ENCODE results near the gene ASB4.
A peak's percentile ranks its signal among the peaks of the same experiment; 100 is the strongest.

Gene ASB4

GRCh38 chr7:95508780-95509179 lies 23.0 kb downstream of the ASB4 start:
- Histone ChIP-seq H3K4me3 (ENCODE audit: low read depth in 1 of 2, low read length in 1 of 2) (no peak overlapping the region), H3K36me3 (no peaks in the 10 kb centered on the region), H3K27ac (no peak overlapping the region), H3K27me3 (peaks cover 13% of the 10 kb centered on the region), H3K9me3 (no peaks in the 10 kb centered on the region), H3K4me1 (ENCODE audit: control insufficient read depth in 1 of 2, insufficient read depth in 1 of 2, low read depth in 1 of 2, low read length in 1 of 2) (no peaks in the 10 kb centered on the region)
- no peak for TF ChIP-seq CTCF (IDR thresholded peaks at IDR 0.05)

GRCh38 chr7:95509199-95509598 lies 23.5 kb downstream of the ASB4 start:
- no peak overlapping the region for H3K4me3 ChIP-seq (ENCODE audit: low read depth in 1 of 2, low read length in 1 of 2)
- no peaks in the 10 kb centered on the region for H3K4me1 ChIP-seq (ENCODE audit: control insufficient read depth in 1 of 2, insufficient read depth in 1 of 2, low read depth in 1 of 2, low read length in 1 of 2)
- no peaks in the 10 kb centered on the region for H3K36me3 ChIP-seq
- H3K27me3 ChIP-seq, result peaks cover 13% of the 10 kb centered on the region
- H3K27ac ChIP-seq, result no peak overlapping the region
- no peaks in the 10 kb centered on the region for H3K9me3 ChIP-seq
- TF ChIP-seq CTCF (IDR thresholded peaks at IDR 0.05), result no peak

GRCh38 chr7:95511716-95512260 lies 26.0 kb downstream of the ASB4 start:
- no peaks in the 10 kb centered on the region for H3K36me3 ChIP-seq
- H3K27ac ChIP-seq, result no peak overlapping the region
- H3K4me3 ChIP-seq (ENCODE audit: low read depth in 1 of 2, low read length in 1 of 2), result no peak overlapping the region
- no peaks in the 10 kb centered on the region for H3K4me1 ChIP-seq (ENCODE audit: control insufficient read depth in 1 of 2, insufficient read depth in 1 of 2, low read depth in 1 of 2, low read length in 1 of 2)
- peaks cover 13% of the 10 kb centered on the region for H3K27me3 ChIP-seq
- peak; percentile 20 for TF ChIP-seq CTCF (IDR thresholded peaks at IDR 0.05)
- H3K9me3 ChIP-seq, result no peaks in the 10 kb centered on the region

DNA sequence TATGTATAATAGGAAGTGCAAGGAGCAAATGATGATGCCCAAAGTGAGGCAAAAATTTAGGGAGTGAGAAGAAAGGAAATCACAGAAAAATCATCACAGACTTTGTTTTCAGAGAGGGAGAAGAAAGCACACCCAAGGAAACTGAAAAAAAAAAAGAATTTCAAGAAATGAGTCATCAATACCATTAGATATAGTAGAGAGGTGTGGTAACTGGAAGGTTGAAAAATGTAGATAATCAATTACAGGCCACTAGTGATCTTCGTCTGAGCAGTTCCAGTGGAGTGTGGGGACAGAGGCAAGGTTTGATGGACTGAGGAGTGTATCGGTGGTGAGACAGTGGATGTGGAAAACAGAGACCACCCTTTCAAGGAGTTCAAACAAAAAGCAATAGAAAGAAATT lies 31.7 kb downstream of the ASB4 start:
- Histone ChIP-seq H3K9me3 (no peaks in the 10 kb centered on the region), H3K27me3 (no peaks in the 10 kb centered on the region), H3K4me3 (ENCODE audit: low read depth in 1 of 2, low read length in 1 of 2) (no peak overlapping the region), H3K4me1 (ENCODE audit: control insufficient read depth in 1 of 2, insufficient read depth in 1 of 2, low read depth in 1 of 2, low read length in 1 of 2) (no peaks in the 10 kb centered on the region), H3K36me3 (no peaks in the 10 kb centered on the region), H3K27ac (no peak overlapping the region)
- TF ChIP-seq CTCF (IDR thresholded peaks at IDR 0.05), result no peak

GRCh38 chr7:95517870-95518269 lies 32.1 kb downstream of the ASB4 start:
- Histone ChIP-seq H3K27ac (no peak overlapping the region), H3K9me3 (no peaks in the 10 kb centered on the region), H3K36me3 (no peaks in the 10 kb centered on the region), H3K4me1 (ENCODE audit: control insufficient read depth in 1 of 2, insufficient read depth in 1 of 2, low read depth in 1 of 2, low read length in 1 of 2) (no peaks in the 10 kb centered on the region), H3K27me3 (no peaks in the 10 kb centered on the region), H3K4me3 (ENCODE audit: low read depth in 1 of 2, low read length in 1 of 2) (no peak overlapping the region)
- no peak for TF ChIP-seq CTCF (IDR thresholded peaks at IDR 0.05)

GRCh38 chr7:95520136-95520535 lies 34.4 kb downstream of the ASB4 start:
- no peak overlapping the region for H3K4me3 ChIP-seq (ENCODE audit: low read depth in 1 of 2, low read length in 1 of 2)
- H3K4me1 ChIP-seq (ENCODE audit: control insufficient read depth in 1 of 2, insufficient read depth in 1 of 2, low read depth in 1 of 2, low read length in 1 of 2), result no peaks in the 10 kb centered on the region
- H3K27me3 ChIP-seq, result no peaks in the 10 kb centered on the region
- H3K9me3 ChIP-seq, result no peaks in the 10 kb centered on the region
- no peak overlapping the region for H3K27ac ChIP-seq
- no peak for TF ChIP-seq CTCF (IDR thresholded peaks at IDR 0.05)
- no peaks in the 10 kb centered on the region for H3K36me3 ChIP-seq
